Endodermal cell (in vitro differentiated cells): ENCODE results near the gene MFNG. TPM values are rescaled to one million over a fixed set of nuclear protein-coding genes. Genes with fewer than 3 reads are reported as not detected.
A peak's percentile ranks its signal among the peaks of the same experiment; 100 is the strongest.

ENCODE experiments used
- DNase-seq: peaks from one replicate; pipeline ENCODE4 v3.0.0-alpha.2; 2017
- H3K27ac ChIP-seq: 2 replicates; pipeline ENCODE4 v1.5.1; 2013; ENCODE audit warnings: mild to moderate bottlenecking, low read depth, low read length, moderate library complexity
- H3K27me3 ChIP-seq: 2 replicates; pipeline ENCODE4 v1.6.1; 2013; ENCODE audit warnings: mild to moderate bottlenecking, low read length, moderate library complexity; ENCODE audit not compliant: insufficient read depth, control insufficient read depth, poor library complexity, severe bottlenecking
- H3K36me3 ChIP-seq: 2 replicates; pipeline ENCODE4 v1.7.0; 2013; ENCODE audit warnings: mild to moderate bottlenecking, low read length, moderate library complexity; ENCODE audit not compliant: control insufficient read depth, insufficient read depth
- H3K4me1 ChIP-seq: one replicate; pipeline ENCODE4 v1.7.0; 2013; ENCODE audit warnings: low read length; ENCODE audit not compliant: control insufficient read depth, insufficient read depth
- H3K4me3 ChIP-seq: 2 replicates; pipeline ENCODE4 v1.5.1; 2013; ENCODE audit warnings: mild to moderate bottlenecking, low read length, moderate library complexity
- H3K9ac ChIP-seq: 2 replicates; pipeline ENCODE4 v1.6.1; 2013; ENCODE audit warnings: mild to moderate bottlenecking, low read length, moderate library complexity; ENCODE audit not compliant: poor library complexity, severe bottlenecking; ENCODE audit errors: extremely low read depth
- H3K9me3 ChIP-seq: 2 replicates; pipeline ENCODE4 v1.6.1; 2013; ENCODE audit warnings: mild to moderate bottlenecking, low read length, moderate library complexity; ENCODE audit not compliant: control insufficient read depth
- H3K27ac Mint-ChIP-seq: 2 replicates; pipeline ENCODE4 v1.8.0; 2020; ENCODE audit warnings: mixed read lengths
- H3K27me3 Mint-ChIP-seq: 2 replicates; pipeline ENCODE4 v1.8.0; 2021; ENCODE audit warnings: mild to moderate bottlenecking, mixed read lengths; ENCODE audit not compliant: insufficient read depth
- H3K36me3 Mint-ChIP-seq: 2 replicates; pipeline ENCODE4 v1.8.0; 2020; ENCODE audit warnings: low read depth, mixed read lengths
- H3K4me1 Mint-ChIP-seq: 2 replicates; pipeline ENCODE4 v1.8.0; 2020; ENCODE audit warnings: mixed read lengths
- H3K4me3 Mint-ChIP-seq: 2 replicates; pipeline ENCODE4 v1.8.0; 2020; ENCODE audit warnings: mild to moderate bottlenecking, moderate library complexity, mixed read lengths
- H3K9me3 Mint-ChIP-seq: 2 replicates; pipeline ENCODE4 v1.8.0; 2020; ENCODE audit warnings: mild to moderate bottlenecking, mixed read lengths
- CTCF ChIP-seq: fragments of 200-600 bp; sonication (generic); conservative IDR thresholded peaks from 2 replicates; pipeline ENCODE4 v1.5.0; 2021; ENCODE audit warnings: antibody characterized with exemption, mild to moderate bottlenecking
- WGBS, 2 experiments: methylation state at CpG; one replicate each; pipeline versions ENCODE4 v1.1.5 to v1.1.7; 2013; ENCODE audit warnings: missing lambda C conversion rate in 2 of 2, mixed read lengths in 1 of 2; ENCODE audit not compliant: insufficient coverage in 1 of 2, insufficient read length in 1 of 2; 5-methylcytosine and 5-hydroxymethylcytosine counted together
- total RNA-seq, 2 donors: library from RNA; stranded (reverse); fragmentation: NEBNext Ultra II Directional in 1 of 2; extraction: Animal tissue kit (Norgen Biotek cat#: 25700) in 1 of 2; gene quantifications; 2 replicates in 1 of 2; 3 replicates in 1 of 2; pipeline ENCODE4 v1.2.1, GENCODE V29; 2021

MFNG gene
- total RNA-seq, 2 donors from 2014 or later, result 1.9 to 6.6 TPM

GRCh38 chr22:37439347-37439746, 46.8 kb downstream of the MFNG start:
- H3K9ac ChIP-seq, result no peak overlapping the region
- H3K27ac ChIP-seq, result no peak overlapping the region
- no peaks in the 10 kb centered on the region for H3K36me3 ChIP-seq
- no peak for TF ChIP-seq CTCF
- H3K4me3 ChIP-seq, result no peak overlapping the region
- Mint-ChIP-seq H3K36me3 (no peaks in the 10 kb centered on the region), H3K27me3 (peaks cover 14% of the 10 kb centered on the region), H3K27ac (no peak overlapping the region), H3K9me3 (peaks cover 11% of the 10 kb centered on the region), H3K4me3 (no peak overlapping the region), H3K4me1 (no peaks in the 10 kb centered on the region)
- H3K9me3 ChIP-seq, result no peaks in the 10 kb centered on the region
- WGBS, 2 experiments, result 91 to 96% methylated on average over 3 to 5 of the region's 5 CpGs
- DNase-seq, result no peak
- H3K27me3 ChIP-seq, result no peaks in the 10 kb centered on the region
- H3K4me1 ChIP-seq, result no peaks in the 10 kb centered on the region

DNA sequence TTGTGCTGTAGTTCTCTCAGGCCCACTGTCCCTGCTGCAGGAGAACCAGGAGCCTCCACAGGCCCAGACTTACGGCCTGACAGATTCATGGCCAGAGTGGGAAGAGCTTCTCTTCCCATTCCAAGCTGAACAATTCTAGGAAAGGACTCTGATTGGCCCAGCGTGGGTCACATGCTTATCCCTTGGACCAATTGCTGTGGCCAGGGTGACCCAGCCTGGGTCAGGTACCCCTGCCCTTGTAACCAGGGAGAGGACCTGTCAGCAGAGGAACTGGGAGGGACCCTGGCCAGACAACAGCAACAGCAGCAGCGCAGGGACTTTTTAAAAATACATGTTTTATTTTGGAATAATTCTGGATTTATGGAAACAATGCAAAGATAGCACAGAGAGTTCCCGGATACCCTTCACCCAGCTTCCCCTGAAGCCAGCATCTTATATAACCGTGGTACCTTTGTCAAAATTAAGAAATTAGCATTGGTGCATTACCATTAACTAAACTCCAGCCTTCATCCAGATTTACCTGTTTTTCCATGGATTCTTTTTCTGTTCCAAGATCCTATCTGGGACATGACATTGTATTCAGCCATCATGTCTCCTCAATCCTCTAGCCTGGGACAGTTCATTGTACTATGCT, 50.1 kb downstream of the MFNG start:
- no peak overlapping the region for H3K4me3 Mint-ChIP-seq
- H3K4me1 ChIP-seq, result no peaks in the 10 kb centered on the region
- TF ChIP-seq CTCF, result no peak

GRCh38 chr22:37433786-37434185, 52.4 kb downstream of the MFNG start:
- Histone ChIP-seq H3K27me3 (peaks cover 3% of the 10 kb centered on the region), H3K27ac (no peak overlapping the region), H3K36me3 (no peaks in the 10 kb centered on the region), H3K9me3 (no peaks in the 10 kb centered on the region), H3K4me3 (no peak overlapping the region), H3K4me1 (no peaks in the 10 kb centered on the region), H3K9ac (no peak overlapping the region)
- H3K4me3 Mint-ChIP-seq, result no peak overlapping the region
- no peaks in the 10 kb centered on the region for H3K4me1 Mint-ChIP-seq
- WGBS, 2 experiments, result 58 to 79% methylated on average over 4 to 11 of the region's 11 CpGs
- peaks cover 1% of the 10 kb centered on the region for H3K9me3 Mint-ChIP-seq
- TF ChIP-seq CTCF, result no peak
- peak; percentile 50 for DNase-seq
- peaks cover 10% of the 10 kb centered on the region for H3K27me3 Mint-ChIP-seq
- H3K36me3 Mint-ChIP-seq, result no peaks in the 10 kb centered on the region
- no peak overlapping the region for H3K27ac Mint-ChIP-seq

More for the DNA sequence above, 50.1 kb downstream of the MFNG start:
- Mint-ChIP-seq H3K27me3 (peaks cover 10% of the 10 kb centered on the region), H3K4me1 (no peaks in the 10 kb centered on the region), H3K27ac (no peak overlapping the region), H3K9me3 (peaks cover 9% of the 10 kb centered on the region), H3K36me3 (no peaks in the 10 kb centered on the region)
- Histone ChIP-seq H3K9ac (no peak overlapping the region), H3K9me3 (no peaks in the 10 kb centered on the region), H3K36me3 (no peaks in the 10 kb centered on the region), H3K27me3 (no peaks in the 10 kb centered on the region), H3K27ac (no peak overlapping the region), H3K4me3 (no peak overlapping the region)
- DNase-seq, result no peak
- WGBS, 2 experiments, result 93 to 98% methylated on average over 3 to 5 of the region's 5 CpGs
